AML-193 (cell line): Measurements from ENCODE around the gene CBL.
A peak's percentile ranks its signal among the peaks of the same experiment; 100 is the strongest.

Source experiments
- DNase-seq, 2 experiments: peaks; one replicate each; lab custom pipeline; 2025; lab: John Stamatoyannopoulos, UW

Gene CBL

DNA sequence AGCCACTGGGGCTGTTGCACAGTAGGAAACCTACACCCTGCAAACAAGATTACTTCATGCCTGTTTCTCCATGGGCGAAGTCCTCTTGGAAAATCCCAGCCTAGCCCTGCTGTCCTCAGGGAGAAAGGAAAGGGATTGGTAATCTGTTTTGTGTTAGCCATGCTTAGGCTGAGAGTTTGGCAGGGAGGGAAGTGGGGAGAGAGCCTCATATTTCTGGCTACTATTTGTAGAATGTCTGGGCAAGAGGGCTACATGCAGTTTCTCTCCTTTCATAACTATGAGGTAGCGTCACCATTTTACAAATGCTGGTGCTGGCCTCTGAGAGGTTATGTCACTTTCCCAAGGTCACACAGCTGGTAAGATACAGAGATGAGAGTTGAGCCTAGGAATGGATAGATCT, 141.1 kb downstream of the CBL start:
- no peak for DNase-seq

DNA sequence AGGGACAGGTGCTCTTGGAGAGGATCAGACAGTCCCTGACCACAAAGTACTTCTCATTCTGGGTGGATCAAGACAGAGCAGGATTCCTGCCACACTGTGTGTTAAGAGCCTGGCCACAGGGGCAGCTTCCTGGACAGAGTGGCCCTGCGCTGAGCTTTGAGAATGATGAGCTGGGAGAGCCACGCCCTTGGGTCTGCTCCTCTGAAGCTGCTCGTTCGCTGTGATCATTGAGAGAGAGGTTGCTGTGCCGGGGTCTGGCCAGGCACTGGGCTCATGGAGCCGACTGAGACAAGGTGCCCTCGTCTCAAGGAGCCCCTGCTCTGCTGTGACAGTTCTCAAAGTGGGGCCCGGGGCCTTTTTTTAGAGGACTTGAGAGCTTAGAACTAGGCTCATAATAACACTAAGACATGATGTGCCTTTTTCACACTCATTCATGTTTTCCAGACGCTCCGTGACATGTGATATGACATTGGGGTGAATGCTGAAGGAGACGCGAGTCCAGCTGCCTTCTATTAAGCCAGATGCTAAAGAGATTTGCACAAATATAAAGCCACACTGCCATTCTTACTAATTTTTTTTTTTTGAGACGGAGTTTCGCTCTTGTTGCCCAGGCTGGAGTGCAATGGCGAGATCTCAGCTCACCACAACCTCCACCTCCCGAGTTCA, 141.9 kb downstream of the CBL start:
- DNase-seq, result no peak

DNA sequence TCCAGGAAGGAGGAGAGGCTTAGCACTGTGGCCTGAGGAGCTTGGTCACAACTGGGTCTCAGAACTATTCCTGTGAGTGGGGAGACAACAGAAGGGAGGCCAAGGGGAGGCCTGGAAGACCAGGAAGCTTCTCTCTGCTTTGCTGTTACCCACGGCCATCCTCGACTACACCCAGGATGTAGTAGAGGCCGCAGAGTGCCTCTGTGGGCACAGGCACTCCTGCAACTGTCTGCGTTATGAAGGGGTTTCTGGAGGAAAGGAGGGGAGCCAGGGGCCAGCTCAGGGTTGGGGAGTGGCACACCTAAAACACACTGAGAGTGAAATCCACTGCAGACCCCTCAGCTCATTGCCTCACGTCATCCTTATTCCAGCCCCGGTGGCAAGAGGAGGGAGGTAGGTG, 144.2 kb downstream of the CBL start:
- no peak for DNase-seq

DNA sequence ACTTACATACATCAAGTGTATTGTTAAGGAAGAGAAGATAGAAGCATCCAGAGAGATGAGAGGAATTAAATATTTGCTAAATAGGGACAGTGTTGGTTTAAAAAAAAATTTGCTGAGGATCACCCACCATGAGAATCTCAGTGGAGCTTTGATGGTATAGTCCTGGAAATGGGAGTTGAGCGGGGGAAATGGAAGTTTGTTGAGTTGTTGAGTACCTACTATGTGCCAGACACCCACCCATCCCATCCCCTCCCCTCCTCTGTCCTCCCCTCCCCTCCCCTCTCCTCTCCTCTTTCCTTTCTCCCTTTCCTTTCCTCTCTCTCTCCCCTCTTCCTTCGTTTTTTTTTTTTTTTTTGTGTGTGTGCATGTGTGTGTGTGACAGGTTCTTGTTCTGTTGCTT, 145.1 kb downstream of the CBL start:
- DNase-seq, result no peak

DNA sequence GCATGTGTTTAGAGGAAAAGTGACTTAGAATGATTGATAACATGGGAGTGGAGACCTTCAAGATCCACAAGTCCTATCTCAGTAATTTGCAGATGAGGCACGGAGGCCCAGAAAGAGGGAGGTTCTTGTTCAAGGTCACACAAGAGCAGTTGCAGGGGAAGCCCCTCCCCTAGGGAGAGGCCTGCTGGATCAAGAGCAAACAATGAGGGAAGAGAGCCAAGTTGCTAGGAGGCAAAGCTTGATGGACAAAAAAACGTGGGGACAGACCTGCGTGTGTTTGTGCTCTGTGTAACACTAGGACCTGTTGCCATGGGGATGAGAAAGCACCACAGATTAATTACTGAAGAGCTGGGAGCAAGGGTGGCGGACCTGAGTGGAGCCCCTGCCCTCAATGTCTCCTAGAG, 146.7 kb downstream of the CBL start:
- no peak for DNase-seq

DNA sequence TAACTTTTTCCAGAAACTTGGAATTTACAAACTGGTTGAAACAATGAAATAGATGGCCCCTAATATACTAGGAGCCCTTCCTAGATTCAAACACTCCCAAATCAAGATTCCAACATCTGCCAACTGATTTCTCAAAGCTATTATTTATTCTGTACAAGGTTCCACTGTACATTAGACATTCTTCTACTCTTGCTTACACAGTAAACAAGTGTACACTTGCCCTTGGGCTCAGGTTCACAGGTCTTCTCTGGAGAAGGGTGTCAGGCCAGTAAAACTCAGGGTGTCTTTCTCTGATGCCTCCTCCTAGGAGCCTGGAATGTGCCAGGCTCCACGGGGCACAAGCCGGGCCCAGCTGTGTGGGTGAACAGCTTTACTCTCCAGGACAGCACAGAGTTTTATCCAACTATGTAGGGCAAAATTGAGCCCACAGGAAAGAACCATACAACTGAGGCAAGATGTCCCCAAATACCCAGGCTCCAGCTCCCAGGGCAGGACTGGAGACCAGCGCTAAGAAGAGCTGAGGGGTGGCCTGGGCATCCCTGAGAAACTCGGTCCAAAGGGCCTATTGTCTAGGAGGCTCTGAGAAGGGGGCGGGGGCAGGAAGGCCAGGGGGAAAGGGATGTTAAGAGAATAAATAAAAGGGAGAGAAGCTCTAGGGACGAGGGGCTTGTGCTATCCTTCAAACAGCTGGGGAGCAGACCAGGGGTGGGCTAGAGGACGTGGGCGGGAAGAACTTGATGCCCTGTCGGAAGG, 149.1 kb downstream of the CBL start:
- no peak for DNase-seq

DNA sequence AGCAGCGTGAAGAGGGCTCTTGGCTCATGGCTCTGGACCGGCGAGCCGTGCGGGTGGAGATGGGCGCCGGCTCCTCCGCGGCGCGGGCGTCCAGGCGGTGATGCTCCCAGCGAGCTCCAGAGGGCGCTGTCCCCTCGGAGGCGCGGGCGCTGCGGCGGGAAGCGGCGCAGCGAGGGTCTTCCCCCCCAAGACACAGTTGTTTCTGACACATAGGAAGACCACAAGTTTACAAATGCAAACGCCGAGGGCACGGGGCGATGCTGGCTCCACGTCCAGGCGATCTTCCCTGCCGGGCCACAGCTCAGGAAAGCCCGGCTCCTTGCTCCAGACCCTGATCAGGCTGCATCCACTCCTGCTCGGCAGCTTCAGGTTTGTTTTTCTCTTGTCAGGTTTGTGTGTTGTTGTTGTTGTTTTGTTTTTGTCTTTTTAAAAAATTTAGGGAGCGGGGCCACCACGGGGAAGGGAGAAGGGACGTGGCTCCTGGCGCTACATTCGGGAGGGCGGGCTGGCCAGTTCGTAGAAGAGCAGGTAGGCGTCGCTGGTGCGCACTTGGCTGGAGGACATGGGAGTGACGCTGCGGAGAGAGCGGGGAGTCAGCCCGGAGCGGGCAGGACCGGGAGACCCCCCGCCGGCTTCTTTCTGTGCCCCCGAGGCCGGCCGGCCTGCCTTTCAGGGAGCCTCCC, 150.4 kb downstream of the CBL start:
- DNase-seq, result peak; percentile 46 to 53

DNA sequence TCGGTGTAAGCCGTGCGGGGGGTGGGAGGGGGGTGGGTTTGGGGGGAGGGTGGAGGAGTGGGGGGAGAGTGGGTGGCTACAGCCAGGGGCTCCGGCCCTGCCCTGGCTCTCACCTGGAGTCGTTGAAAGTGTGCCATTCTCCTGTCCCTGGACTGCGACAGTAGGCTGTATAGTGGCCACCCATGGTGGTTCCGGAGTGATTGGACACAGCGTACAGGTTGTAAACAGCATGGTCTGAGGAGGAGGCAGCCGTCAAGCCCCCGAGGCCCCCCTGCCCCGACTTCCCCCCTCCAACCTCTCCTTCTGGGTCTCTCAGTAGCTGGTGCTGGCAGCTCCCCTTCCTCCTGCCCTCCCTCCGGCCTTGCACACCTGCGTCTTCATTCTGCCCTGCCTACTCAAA, 150.9 kb downstream of the CBL start:
- DNase-seq, result no peak
